NCI-H446 treated with DMSO at 0.1 percent for 48 hours (cell line): ENCODE data around the gene ERICH4.
"Not testable (repeated sequence)": the region's sequence is repeated elsewhere in the genome, so short reads cannot be mapped to it uniquely, and the experiment has no call there.

Source experiments
- DNase-seq: peaks from one replicate; lab custom pipeline; 2025; lab: John Stamatoyannopoulos, UW

The ERICH4 gene, protein sequence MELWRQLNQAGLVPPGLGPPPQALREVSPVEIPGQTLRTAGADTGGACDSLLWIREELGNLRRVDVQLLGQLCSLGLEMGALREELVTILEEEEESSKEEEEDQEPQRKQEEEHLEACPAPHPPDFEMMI

DNA sequence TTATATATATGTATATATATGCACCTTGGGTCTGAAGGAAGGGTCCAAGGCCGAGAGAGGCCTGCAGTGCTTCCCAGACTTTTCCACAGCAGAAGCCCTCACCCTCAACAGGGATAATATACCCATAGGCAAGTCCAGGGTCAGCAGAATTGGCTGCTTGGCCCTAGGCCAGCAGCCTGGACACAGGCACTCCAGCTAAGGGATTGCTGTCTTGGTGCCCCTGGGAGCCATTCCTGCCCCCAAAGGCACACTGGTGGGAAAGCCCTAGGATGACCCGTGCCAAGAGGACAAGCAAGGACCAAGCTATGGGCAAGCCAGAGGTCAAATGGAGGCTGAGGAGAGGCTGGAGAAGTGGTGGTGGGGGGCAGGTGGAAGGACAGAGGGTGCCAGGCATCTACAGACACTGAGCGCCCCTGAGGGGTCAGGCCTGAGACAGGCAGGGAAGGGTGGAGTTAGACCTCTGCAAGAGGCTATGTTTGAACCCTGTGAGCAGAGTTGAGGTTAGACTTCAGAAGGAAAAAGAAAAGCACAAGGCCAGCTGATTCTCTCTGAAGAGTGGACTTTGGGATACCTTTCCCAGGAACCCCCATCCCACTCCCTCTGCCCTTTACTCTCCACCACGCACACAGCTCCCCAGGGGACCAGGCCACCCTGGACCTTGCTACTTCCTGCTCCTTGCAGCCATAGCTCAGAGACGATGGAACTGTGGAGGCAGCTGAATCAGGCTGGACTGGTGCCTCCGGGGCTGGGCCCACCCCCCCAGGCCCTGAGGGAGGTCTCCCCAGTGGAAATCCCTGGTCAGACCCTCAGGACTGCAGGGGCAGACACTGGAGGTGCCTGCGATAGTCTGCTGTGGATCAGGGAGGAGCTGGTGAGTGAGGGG is at the start of gene ERICH4:
Gene ERICH4, plus strand, starts transcription at position 684 of the 883 bp plus-strand sequence. Its CDS starts 14 bp downstream, at position 698.
- DNase-seq = no peak

DNA sequence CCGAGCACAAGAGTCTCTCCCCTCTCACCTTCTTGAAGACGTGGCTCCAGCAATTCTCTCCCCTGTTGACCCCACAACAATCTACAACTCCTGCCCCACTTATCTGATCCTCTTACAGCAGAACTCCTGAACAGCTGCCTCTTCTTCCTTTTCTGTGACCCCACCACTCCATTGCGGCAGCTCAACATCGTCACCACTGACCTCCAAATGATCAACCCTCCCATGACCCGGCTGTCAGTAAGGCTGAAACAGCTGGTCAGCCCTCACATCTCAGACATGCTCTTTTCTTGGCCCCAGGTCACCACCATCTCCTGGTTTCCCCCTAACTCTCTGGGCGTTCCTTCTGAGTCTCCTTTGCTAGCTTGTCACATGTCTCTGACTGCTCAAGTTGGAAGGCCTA is 47.6 kb upstream of the ERICH4 start:
- DNase-seq = no peak

DNA sequence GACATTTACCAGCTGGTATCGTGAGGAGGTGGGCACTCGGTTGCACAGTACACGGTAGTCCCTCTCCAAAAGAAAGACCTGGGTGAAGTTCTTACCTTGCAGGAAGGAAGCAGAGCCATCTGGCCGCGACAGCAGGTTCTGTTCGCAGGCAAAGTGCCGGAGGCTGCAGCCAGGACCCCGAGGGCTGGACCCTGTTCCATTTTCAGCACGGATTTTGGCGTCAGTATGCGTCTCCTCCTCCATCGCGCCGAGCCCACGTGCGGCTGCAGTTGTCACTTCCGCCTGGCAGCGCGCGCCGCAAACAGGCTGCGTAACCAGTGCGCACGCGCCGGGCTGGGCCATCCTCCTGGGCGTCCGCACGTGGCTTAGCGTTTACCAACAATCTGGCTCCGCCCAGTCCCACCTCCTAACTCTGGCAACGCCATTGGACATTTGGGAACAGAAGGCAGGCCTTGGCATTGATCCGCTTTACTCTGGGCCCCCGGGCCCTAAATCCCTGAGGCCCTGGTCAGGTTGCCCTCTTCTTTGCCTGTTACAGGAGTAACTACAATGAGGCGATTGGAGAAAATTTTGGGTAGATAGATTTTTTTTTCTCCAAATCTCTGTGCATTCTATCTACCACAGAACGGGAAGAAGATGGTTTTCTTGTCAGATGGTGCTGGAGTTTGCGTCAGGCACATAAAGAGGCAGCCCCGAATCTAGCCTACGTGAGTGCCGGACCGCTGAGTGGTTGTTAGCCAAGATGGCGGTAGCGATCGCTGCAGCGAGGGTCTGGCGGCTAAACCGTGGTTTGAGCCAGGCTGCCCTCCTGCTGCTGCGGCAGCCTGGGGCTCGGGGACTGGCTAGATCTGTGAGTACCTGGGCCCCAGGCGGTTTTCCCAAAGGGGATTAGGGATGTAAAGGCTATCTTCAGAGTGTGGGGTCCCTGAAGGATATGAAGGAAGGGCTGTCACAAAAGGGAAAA is 45.6 kb upstream of the ERICH4 start, which contains the start of the genes BCKDHA and EXOSC5:
Gene BCKDHA, plus strand, starts transcription at position 733 of the 964 bp plus-strand sequence. Its CDS starts 10 bp downstream, at position 743.
Gene EXOSC5, minus strand, starts transcription at position 274 of the 964 bp plus-strand sequence. Its CDS starts 31 bp downstream, at position 243.
- peak; percentile 99 for DNase-seq

DNA sequence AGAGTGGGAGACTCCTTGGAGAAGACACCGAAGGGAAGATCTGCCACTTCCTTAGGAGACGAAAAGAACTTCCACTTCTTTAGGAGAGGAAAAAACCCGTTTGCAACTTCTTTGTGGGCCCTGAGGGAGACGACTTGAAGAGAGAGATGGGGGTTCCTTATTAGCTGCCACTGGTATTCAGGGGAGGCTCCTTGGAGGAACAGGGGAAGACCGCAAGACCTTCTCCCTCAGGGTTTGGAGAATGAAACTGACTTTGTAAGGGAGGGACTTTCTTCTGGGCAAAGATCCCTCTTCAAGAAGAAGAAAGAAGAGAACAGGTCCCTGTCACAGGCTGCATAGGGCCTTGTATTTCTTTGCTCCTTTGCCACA is 44.9 kb upstream of the ERICH4 start:
- DNase-seq = no peak

DNA sequence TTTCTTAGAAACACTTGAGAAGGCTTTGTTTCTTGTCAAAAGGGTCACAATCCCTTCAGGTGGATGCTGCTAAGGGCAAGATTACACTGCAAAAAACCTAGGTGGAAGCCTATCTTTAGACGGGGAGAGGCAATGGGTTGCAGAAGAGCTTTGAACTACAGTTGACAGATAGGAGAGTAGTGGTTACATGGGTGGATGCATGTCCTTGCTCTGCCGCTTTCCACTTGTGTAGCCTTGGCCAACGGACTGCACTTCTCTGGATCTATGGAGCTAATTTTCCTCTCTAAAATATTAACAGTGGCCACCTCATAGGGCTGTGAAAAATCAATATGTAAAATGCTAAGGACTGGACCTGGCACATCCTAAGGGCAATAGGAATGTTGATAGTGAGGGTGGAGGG is 44.4 kb upstream of the ERICH4 start:
- DNase-seq = no peak

DNA sequence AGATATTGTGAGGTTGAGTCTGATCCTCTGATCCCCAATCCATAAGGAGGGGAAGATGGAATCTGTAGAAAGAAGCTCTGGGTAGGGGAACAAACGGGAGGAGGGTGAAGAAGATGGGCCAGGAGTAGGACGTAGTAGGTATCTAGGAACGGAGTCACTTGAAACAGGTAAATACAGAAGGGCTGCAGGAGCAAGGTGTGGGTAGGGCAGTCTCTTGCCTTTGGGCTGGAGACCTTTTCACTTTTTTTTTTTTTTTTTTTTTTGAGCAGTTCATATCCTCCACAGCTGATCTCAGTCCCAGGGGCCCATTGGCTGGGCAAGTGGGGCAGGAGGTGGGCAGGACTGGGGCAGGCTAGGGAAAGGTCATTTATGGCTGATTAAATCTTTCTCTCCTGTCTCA is 43.9 kb upstream of the ERICH4 start:
- DNase-seq = no peak

DNA sequence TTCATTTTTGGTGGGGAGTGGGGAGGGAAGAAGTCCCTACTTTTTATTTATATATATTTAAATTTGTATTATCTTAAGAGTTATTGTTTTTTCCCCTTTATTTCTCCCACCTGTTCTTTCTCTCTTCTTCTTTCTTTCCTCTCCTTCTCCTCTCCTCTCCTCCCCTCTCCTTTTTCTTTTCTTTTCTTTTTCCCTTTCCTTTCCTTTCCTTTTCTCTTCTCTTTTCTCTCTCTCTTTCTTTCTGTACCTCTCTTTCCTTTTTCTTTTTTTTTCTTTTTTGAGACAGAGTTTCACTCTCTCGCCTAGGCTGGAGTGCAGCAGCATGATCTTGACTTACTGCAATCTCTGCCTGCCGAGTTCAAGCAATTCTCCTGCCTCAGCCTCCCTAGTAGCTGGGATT is 43.4 kb upstream of the ERICH4 start:
- no peak for DNase-seq

DNA sequence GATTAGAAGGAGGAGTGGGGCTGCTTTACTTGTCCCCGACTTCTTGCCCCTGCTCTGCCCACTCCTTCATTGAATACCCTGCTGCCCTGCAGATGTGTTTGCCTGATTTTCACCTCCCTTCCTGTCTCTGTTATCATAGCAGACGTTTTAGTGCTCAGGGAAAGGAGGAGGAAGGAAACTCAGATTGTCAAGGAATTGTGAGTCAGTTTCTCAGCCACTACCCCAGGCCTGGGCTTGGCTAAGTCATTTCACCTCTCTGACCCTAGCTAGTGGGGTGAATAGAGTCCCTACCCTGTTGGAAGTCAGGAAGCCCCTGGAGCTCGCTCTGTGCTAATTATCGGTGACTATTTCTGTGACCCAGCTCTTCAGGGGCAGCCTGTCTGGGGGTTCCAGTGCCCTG is 41.5 kb upstream of the ERICH4 start:
- DNase-seq = no peak

DNA sequence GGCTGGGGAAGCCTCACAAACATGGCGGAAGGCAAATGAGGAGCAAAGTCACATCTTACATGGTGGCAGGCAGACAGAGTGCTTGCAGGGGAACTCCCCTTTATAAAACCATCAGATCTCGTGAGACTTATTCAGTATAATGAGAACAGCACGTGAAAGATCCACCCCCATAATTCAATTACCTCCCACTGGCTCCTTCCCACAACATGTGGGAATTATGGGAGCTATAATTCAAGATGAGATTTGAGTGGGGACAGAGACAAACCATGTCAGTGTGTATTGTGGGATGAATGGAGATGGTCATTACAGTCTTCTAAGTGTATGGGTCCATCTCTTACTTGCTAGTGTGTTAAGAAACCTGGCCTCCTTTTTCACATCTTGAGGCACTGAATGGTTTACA is 40.9 kb upstream of the ERICH4 start:
- no peak for DNase-seq

DNA sequence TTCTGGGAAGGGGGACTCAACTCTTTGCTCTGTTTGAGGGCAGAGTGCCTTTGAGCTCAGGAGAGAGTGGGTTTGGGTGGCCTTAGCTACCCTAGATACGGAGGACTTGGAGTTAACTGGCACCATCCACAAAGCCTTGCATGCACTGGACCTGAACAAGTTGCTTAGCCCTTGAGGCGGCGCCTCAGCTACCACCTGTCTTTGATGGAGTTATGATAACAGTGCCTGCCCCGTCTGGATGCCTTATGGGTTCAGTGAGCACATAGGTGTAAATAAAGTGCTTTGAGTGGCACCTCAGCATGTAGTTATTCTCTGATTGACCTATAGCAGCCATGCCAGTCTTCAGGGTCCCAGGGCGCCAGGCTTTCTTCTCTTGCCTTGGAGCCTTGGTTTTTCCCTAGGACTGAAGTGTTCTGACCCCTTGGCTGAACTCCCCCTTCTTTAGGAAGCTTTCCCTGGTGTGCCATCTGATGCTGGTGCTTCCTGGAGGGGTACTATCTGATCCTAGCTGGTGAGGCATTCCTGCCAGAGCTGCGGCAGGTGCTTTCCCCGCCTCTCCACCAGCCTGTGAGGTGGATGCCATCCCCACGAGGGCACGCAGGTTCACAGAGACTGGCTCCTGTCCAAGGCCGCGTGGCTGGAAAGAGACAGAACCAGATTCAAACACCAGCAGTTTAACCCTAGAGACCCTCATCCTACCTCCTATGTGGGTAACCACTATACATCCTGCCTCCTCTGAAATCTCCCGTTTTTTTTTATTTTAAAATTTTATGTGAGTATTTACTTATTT is 39.6 kb upstream of the ERICH4 start:
- no peak for DNase-seq

DNA sequence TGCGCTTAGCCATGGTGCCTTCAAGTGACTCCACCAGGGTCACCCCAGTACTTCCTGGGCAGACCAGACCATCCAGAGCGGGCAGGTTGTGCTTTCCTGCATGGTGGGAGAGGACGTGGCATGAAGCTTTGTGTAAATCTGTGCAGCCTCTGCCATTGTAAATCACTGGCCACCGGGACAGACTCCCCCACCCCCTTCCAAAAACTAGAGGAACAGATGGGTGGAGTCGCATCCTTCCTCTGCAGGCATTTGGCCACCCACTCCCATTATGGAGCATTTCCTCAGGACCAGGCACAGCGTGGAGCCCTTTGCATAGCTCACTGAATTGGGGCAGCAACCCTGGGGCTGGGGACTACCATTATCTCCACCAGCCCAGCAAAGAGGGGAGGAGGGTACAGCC is 37.2 kb upstream of the ERICH4 start:
- no peak for DNase-seq

DNA sequence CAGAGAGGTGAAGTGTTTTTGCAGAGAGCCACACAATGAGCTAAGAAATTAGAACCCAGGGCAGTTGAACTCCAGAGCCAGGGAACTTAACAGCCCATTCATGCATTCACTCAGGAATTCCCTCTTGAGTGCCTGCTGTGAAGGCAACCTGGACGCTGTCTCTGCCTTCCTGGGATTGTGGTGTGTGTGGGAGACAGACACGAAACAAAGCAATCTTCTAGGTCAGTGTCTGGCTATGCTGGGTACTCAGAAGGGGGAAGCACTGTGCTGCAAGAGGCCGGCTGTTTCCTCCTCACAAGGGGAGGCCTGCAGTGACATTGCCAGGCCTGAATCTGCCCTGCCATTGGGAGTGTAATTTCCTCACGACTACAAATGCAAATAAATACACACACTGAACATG is 35.7 kb upstream of the ERICH4 start:
- no peak for DNase-seq

DNA sequence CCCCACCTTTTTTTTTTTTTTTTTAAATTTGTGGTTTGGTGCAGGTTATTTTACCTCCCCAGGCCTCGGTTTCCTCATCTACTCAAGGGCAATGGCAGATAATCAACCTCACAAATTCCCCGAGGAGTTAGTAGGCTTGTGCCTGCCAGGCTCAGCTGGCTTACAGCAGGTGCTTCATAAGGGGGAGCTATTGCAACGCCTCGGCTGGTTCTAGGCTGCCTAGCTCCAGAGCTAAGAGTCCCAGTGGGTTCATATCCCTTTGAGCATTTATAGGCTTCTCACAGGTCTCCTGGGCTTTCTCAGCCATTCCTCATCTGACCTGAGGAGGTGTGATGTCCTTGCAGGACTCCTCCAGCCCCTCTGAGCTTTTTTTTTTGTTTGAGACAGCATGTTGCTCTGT is 34.7 kb upstream of the ERICH4 start:
- DNase-seq = no peak

DNA sequence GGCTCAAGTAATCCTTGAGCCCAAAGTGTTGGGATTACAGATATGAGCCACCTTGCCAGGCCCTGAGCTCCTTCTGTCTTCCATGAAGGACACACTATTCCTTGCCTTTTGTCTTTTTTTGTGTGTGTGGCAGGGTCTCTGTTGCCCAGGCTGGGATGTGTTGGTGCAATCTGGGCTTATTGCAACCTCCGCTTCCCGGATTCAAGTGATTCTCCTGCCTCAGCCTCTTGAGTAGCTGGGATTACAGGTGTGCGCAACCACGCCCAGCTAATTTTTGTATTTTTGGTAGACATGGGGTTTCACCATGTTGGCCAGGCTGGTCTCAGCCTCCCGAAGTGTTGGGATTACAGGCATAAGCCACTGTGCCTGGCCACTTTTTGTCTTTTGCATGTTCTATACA is 34.1 kb upstream of the ERICH4 start:
- not testable (repeated sequence) for DNase-seq

DNA sequence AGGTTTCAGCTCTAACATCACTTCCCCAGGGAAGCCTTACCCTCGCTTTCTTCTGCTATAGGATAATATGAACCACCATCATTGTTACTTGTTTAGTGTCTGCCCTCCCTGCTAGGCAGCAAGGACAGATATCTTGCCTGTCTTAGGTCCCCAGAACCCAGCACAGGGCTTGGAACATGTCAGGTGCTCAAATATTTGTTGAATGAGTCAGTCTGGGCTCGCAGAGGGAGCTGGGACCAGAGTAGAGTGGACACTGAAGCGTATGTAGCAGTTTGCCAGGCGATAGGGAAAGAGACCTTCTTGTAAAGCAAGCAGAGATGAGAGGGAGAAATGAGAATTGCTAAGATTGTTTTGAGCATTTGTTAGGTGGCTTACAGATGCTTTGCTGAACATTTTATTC is 33.7 kb upstream of the ERICH4 start:
- no peak for DNase-seq

DNA sequence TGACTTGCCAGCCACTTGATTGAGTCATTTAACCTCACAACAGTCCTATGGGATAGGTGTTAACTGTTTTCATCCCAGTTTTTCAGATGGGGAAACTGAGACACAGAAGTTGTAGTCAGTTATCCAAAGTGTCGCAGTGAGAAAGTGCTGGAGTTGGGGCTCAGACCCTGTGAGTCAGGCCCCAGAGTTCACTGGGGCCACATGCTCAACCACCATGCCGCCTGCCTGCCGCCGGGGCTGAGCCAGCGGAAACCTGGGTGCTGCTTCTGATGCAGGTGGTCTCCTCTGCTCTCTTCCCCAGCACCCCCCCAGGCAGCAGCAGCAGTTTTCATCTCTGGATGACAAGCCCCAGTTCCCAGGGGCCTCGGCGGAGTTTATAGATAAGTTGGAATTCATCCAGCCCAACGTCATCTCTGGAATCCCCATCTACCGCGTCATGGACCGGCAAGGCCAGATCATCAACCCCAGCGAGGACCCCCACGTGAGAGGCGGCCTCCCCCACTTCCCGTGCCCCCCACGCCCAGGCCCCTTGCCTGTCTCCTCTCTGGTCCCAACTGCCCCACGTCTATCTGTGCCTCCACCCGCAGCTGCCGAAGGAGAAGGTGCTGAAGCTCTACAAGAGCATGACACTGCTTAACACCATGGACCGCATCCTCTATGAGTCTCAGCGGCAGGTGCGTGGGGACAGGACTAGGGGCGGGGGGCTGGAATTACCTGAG is 32.5 kb upstream of the ERICH4 start:
- DNase-seq = no peak

DNA sequence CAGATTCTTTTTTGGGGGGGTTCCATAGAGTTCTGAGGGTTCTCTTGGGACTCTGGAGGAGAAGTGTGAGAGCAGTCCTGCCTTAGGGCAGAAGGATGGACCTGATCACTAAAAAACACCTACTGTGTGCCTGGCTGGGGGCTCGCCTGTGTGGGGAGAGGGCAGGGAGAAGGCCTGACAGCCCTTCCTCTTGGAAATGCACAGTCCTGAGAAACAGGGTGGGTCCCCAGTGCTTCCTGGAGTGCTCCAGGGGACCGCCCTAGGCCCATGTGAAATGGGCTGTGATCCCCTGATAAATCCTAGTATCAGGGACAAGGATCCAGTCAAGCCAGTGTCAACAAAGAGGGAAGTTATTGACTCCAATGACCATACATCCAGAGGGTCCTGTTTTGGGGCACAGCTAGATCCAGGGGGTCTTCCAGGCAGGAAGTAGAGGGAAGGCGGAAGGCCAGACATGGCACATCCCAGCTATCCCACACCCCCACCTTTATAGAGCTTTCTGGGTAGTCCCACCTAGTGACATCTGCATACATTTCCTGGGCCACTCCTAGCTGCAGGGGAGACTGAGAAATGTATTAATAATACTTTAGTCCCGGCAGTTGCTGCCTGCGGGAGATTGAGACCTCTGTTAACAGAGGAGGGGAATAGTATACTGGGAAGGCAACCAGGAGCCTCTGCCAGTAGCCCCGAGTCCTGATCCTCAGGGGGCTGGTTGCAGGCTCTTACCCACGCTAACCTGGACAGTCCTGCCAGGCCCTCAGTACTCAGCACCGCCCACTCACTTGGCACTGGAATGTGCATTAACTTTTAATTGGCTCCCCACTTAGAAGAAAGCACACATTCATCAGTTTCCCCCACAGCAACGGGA is 31.6 kb upstream of the ERICH4 start:
- DNase-seq = no peak

DNA sequence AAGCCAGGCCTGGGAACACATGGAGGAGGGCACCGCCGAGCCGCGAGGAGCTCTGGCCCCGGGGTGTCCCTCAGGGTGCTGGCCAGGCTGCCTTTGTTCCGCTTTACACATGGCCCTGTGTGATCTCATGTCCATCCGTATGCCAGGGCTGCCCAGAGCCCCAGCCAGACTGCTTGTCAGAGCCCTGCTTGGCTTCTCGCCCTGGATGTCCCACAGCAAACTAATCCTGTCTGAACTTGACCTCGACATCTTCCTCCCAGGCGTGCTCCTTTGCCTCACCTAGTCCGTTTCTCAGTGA is 31.0 kb upstream of the ERICH4 start:
- DNase-seq = no peak

DNA sequence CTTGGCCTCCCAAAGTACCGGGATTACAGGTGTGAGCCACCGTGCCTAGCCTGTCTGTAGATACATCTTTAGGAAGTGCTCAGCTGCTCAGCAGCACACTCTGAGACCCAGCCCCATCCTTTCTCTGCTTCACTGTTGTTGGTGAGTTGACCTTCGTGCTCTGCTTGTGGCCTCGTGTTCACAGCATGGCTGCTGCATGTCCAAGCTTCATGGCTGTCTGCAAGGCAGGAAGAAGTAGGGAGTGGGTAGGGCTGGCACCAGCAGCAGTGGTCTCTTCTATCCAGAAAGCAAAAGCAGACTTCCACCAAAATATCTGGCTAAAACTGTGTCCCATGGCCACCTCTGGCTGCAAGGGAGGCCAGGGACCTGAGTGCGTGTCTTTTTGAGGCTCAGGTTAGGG is 30.0 kb upstream of the ERICH4 start:
- no peak for DNase-seq

DNA sequence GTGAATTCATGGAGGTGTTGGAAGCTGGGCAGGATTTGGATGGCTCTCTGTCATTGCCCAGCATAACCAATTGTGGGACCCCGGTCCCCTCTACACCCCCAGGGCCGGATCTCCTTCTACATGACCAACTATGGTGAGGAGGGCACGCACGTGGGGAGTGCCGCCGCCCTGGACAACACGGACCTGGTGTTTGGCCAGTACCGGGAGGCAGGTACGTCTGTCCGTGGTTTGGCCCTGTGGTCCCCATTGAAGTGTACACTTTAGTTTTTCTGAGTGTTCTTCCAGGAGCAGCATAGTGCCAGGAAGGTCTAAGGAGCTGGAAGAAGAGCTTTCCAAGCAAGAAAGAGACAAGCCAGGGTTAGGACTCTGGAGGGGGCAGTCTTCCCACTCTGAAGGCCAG is 29.0 kb upstream of the ERICH4 start:
- DNase-seq = no peak
